SK-N-SH (cell line): Measurements from ENCODE around the gene PCYT2. TPM values are rescaled to one million over a fixed set of nuclear protein-coding genes. Genes with fewer than 3 reads are reported as not detected.

Source experiments
- CTCF ChIA-PET: fragments of 300-600, 350-600 bp; formaldehyde crosslinking; extraction: SDS; loops from one replicate; lab custom pipeline; 2021; lab: Yijun Ruan, JAX
- POLR2A ChIA-PET: fragments of 350-600 bp; sonication (Branson Sonifier 250); formaldehyde crosslinking; extraction: SDS; loops from one replicate; lab custom pipeline; 2020; ENCODE audit warnings: antibody characterized with exemption, inconsistent platforms; lab: Yijun Ruan, JAX
- DNase-seq: peaks from one replicate; pipeline ENCODE4 v3.0.0; 2012
- H2AFZ ChIP-seq: fragments of 200-600 bp; sonication (generic); 2 replicates; pipeline ENCODE4 v1.8.1; 2016; ENCODE audit warnings: antibody characterized with exemption, mild to moderate bottlenecking, low read depth
- H3F3A ChIP-seq: fragments of 200-600 bp; sonication (generic); replicated peaks from 2 replicates; pipeline ENCODE3; 2016; ENCODE audit warnings: antibody characterized with exemption, mild to moderate bottlenecking; ENCODE audit not compliant: insufficient read depth
- H3K27ac ChIP-seq, 2 experiments: fragments of 200-500 bp in 1 of 2; fragments of 200-600 bp in 1 of 2; sonication (Bioruptor generic) in 1 of 2; sonication (generic), shearing (Covaris generic) in 1 of 2; 2 replicates each; pipeline versions ENCODE4 v1.5.1 to v1.6.1; 2014 to 2016; ENCODE audit warnings: low read depth in 2 of 2, inconsistent platforms in 1 of 2, low read length in 1 of 2, mild to moderate bottlenecking in 1 of 2, mixed read lengths in 1 of 2
- H3K27me3 ChIP-seq: fragments of 200-600 bp; sonication (generic), shearing (Covaris generic); 2 replicates; pipeline ENCODE4 v1.6.1; 2016; ENCODE audit warnings: mixed run types; ENCODE audit not compliant: insufficient read depth
- H3K36me3 ChIP-seq, 2 experiments: fragments of 200-500 bp in 1 of 2; fragments of 200-600 bp in 1 of 2; sonication (Bioruptor generic) in 1 of 2; sonication (generic) in 1 of 2; replicated peaks in 1 of 2; 2 replicates each; pipeline versions ENCODE3 to v1.5.1; 2014 to 2016; ENCODE audit warnings: low read length in 1 of 2, mild to moderate bottlenecking in 1 of 2; ENCODE audit not compliant: insufficient read depth in 2 of 2, control insufficient read depth in 1 of 2
- H3K4me1 ChIP-seq, 2 experiments: fragments of 200-500 bp in 1 of 2; fragments of 200-600 bp in 1 of 2; sonication (Bioruptor generic) in 1 of 2; sonication (generic), shearing (Covaris generic) in 1 of 2; 2 replicates each; pipeline versions ENCODE4 v1.5.1 to v1.6.1; 2014 to 2016; ENCODE audit warnings: low read depth in 1 of 2, low read length in 1 of 2, mixed run types in 1 of 2; ENCODE audit not compliant: insufficient read depth in 2 of 2, control insufficient read depth in 1 of 2
- H3K4me2 ChIP-seq: fragments of 200-600 bp; sonication (generic), shearing (Covaris generic); 2 replicates; pipeline ENCODE4 v1.6.1; 2017; ENCODE audit warnings: mixed run types
- H3K4me3 ChIP-seq, 2 experiments: fragments of 200-500 bp in 1 of 2; fragments of 200-600 bp in 1 of 2; sonication (Bioruptor generic) in 1 of 2; sonication (generic), shearing (Covaris generic) in 1 of 2; 2 replicates each; pipeline versions ENCODE4 v1.5.1 to v1.8.1; 2014 to 2016; ENCODE audit warnings: low read depth in 2 of 2, inconsistent platforms in 1 of 2, low read length in 1 of 2, mild to moderate bottlenecking in 1 of 2, mixed read lengths in 1 of 2, moderate library complexity in 1 of 2
- H3K79me2 ChIP-seq: fragments of 200-600 bp; sonication (generic); 2 replicates; pipeline ENCODE4 v1.8.1; 2017; ENCODE audit warnings: mild to moderate bottlenecking; ENCODE audit not compliant: insufficient read depth
- H3K9ac ChIP-seq: fragments of 200-600 bp; sonication (generic); 2 replicates; pipeline ENCODE4 v1.6.1; 2017; ENCODE audit warnings: mixed run types
- H3K9me2 ChIP-seq: fragments of 200-600 bp; sonication (generic); 2 replicates; pipeline ENCODE4 v1.6.1; 2017; ENCODE audit warnings: mixed run types
- H3K9me3 ChIP-seq: fragments of 200-600 bp; sonication (generic); 2 replicates; pipeline ENCODE4 v1.6.1; 2017; ENCODE audit warnings: mixed run types, mild to moderate bottlenecking, moderate library complexity
- H4K20me1 ChIP-seq: fragments of 200-600 bp; sonication (generic); 2 replicates; pipeline ENCODE4 v1.6.1; 2017; ENCODE audit warnings: mild to moderate bottlenecking, mixed run types; ENCODE audit not compliant: insufficient read depth
- CHD2 ChIP-seq: fragments of 150-350 bp; IDR thresholded peaks from 2 replicates; pipeline ENCODE4 v1.6.1; 2018; ENCODE audit warnings: low read length; ENCODE audit not compliant: partially characterized antibody
- CTCF ChIP-seq: fragments of 200-600 bp; sonication (generic); IDR thresholded peaks from 2 replicates; pipeline ENCODE4 v1.6.1; 2017; ENCODE audit warnings: antibody characterized with exemption, mild to moderate bottlenecking, moderate library complexity
- EP300 ChIP-seq, 2 experiments: IDR thresholded peaks; 2 replicates each; pipeline versions ENCODE4 v1.4.0 to v1.6.1; 2012; ENCODE audit warnings: borderline replicate concordance in 1 of 2, low read depth in 1 of 2, low read length in 1 of 2
- FOSL2 ChIP-seq: IDR thresholded peaks from 2 replicates; pipeline ENCODE4 v1.4.0; 2012; ENCODE audit warnings: low read depth, mild to moderate bottlenecking, moderate library complexity, borderline replicate concordance
- FOXJ3 ChIP-seq: sonication (generic); formaldehyde crosslinking; IDR thresholded peaks from 2 replicates; pipeline ENCODE4 v1.5.1; 2020; ENCODE audit warnings: mild to moderate bottlenecking, missing genetic modification reagents
- GABPA ChIP-seq: IDR thresholded peaks from 2 replicates; pipeline ENCODE4 v1.4.0; 2012; ENCODE audit warnings: low read depth, mild to moderate bottlenecking
- IRF3 ChIP-seq: fragments of 150-350 bp; IDR thresholded peaks from 2 replicates; pipeline ENCODE4 v1.6.1; 2016; ENCODE audit warnings: mild to moderate bottlenecking, low read depth, low read length
- MAX ChIP-seq: IDR thresholded peaks from 2 replicates; pipeline ENCODE4 v1.4.0; 2012; ENCODE audit warnings: low read depth
- MXI1 ChIP-seq: IDR thresholded peaks from 2 replicates; pipeline ENCODE4 v1.6.1; 2012; ENCODE audit warnings: mild to moderate bottlenecking, low read depth, low read length, improper control_type of control experiment
- NRF1 ChIP-seq: IDR thresholded peaks from 2 replicates; pipeline ENCODE4 v1.6.1; 2012; ENCODE audit warnings: low read depth, mild to moderate bottlenecking, low read length
- PBX3 ChIP-seq: IDR thresholded peaks from 2 replicates; pipeline ENCODE4; 2012
- POLR2AphosphoS5 ChIP-seq: IDR thresholded peaks from 2 replicates; pipeline ENCODE4 v1.6.1; 2012; ENCODE audit warnings: low read depth, low read length
- RAD21 ChIP-seq: IDR thresholded peaks from 2 replicates; pipeline ENCODE4 v1.6.1; 2012; ENCODE audit warnings: mild to moderate bottlenecking, low read length
- RFX5 ChIP-seq: IDR thresholded peaks from 2 replicates; pipeline ENCODE4 v1.6.1; 2012; ENCODE audit warnings: mild to moderate bottlenecking, improper control_type of control experiment, low read length
- RXRA ChIP-seq: IDR thresholded peaks from 2 replicates; pipeline ENCODE4 v1.4.0; 2012; ENCODE audit warnings: low read depth, mild to moderate bottlenecking, borderline replicate concordance
- TAF1 ChIP-seq: IDR thresholded peaks from 2 replicates; pipeline ENCODE4 v1.6.1; 2012; ENCODE audit warnings: low read depth, mild to moderate bottlenecking, low read length, moderate library complexity, borderline replicate concordance
- TCF12 ChIP-seq: IDR thresholded peaks from 2 replicates; pipeline ENCODE4 v1.4.0; 2012
- TEAD4 ChIP-seq: IDR thresholded peaks from 2 replicates; pipeline ENCODE4 v1.4.0; 2012; ENCODE audit warnings: mild to moderate bottlenecking, borderline replicate concordance; ENCODE audit not compliant: insufficient read depth
- USF2 ChIP-seq: fragments of 150-350 bp; IDR thresholded peaks from 2 replicates; pipeline ENCODE4 v1.6.1; 2017; ENCODE audit warnings: antibody characterized with exemption, low read length, low read depth, borderline replicate concordance
- WGBS: methylation state at CpG from one replicate; pipeline ENCODE4 v1.1.6; 2017; ENCODE audit warnings: low lambda C conversion rate; 5-methylcytosine and 5-hydroxymethylcytosine counted together
- polyA plus RNA-seq, 3 experiments: library from polyadenylated mRNA; depleted of rRNA; stranded (reverse); fragments of >200 nt; gene quantifications; 2 replicates each; pipeline ENCODE4 v1.2.3, GENCODE V29; 2012

Gene PCYT2
- polyA plus RNA-seq, 1 of the 3 experiments (the other 2 are of a cell fraction), result 46.2 TPM

- no peaks in the 10 kb centered on the region for H3K9me2 ChIP-seq
- H3K79me2 ChIP-seq, result peaks cover 63% of the 10 kb centered on the region
- no peaks in the 10 kb centered on the region for H3K27me3 ChIP-seq
- peaks cover 12 to 14% of the 10 kb centered on the region in 2 experiments for H3K4me1 ChIP-seq
- peak overlapping the region in 1 of 2 experiments; percentile 16; a peak in 1 of 4 replicates for H3K27ac ChIP-seq
- peak; percentile 21 for DNase-seq
- ChIA-PET CTCF (interaction anchor here (0.7 to 5.7 kb wide), 3 partner anchors 15 to 151 kb away, joined by 3 to 54 read pairs (median 3); partner anchors contain the start of genes ARHGDIA and MAFG), POLR2A (interaction anchor here (1.0 to 1.5 kb wide), 3 partner anchors 11 to 20 kb away, joined by 3 to 5 read pairs (median 4); no protein-coding TSS in a partner anchor)
- no peak overlapping the region for H2AFZ ChIP-seq
- H3K36me3 ChIP-seq, result peaks cover 59 to 67% of the 10 kb centered on the region in 2 experiments
- 59% methylated on average over 11 of the region's 11 CpGs for WGBS
- H3K4me2 ChIP-seq, result peak overlapping the region; percentile 3; the same call in 1 of the 2 replicates
- TF ChIP-seq MXI1, result no peak
- peak; percentile 71 for TF ChIP-seq PBX3
- TF ChIP-seq FOSL2, result peak; percentile 52; the same call in 1 of the 2 replicates
- no peak for TF ChIP-seq TAF1
- TF ChIP-seq RFX5, result no peak
- 0 out of 2 replicates have a peak, but pooled peaks have one; percentile 19 for TF ChIP-seq MAX
- TF ChIP-seq TCF12, result peak; percentile 40; the same call in 1 of the 2 replicates
- no peak overlapping the region for H3K9ac ChIP-seq
- peaks cover 23% of the 10 kb centered on the region; the same call in 1 of the 2 replicates for H4K20me1 ChIP-seq
- H3K4me3 ChIP-seq, result no peak overlapping the region
- H3F3A ChIP-seq, result peaks cover 26% of the 10 kb centered on the region
- H3K9me3 ChIP-seq, result no peaks in the 10 kb centered on the region
Observed at GRCh38 chr17:81885869-81886548, 25.2 kb downstream of the PCYT2 start.

GRCh38 chr17:81885454-81885853 lies 25.7 kb downstream of the PCYT2 start:
- CTCF ChIA-PET, result interaction anchor here (1.3 to 5.7 kb wide), 2 partner anchors 14 to 145 kb away, joined by 3 to 54 read pairs; partner anchors contain the start of gene ARHGDIA
- peaks cover 58% of the 10 kb centered on the region for H3K79me2 ChIP-seq

More at GRCh38 chr17:81885454-81885853, 25.7 kb downstream of the PCYT2 start:
- Histone ChIP-seq H3K4me2 (no peak overlapping the region), H3K9me3 (no peaks in the 10 kb centered on the region), H3K27me3 (no peaks in the 10 kb centered on the region), H3F3A (peaks cover 31% of the 10 kb centered on the region), H4K20me1 (peaks cover 23% of the 10 kb centered on the region; the same call in 1 of the 2 replicates), H2AFZ (no peak overlapping the region), H3K4me3 (no peak overlapping the region), H3K4me1 (peaks cover 11 to 14% of the 10 kb centered on the region in 2 experiments), H3K27ac (peak overlapping the region in 1 of 2 experiments; percentile 16; a peak in 1 of 4 replicates), H3K36me3 (peaks cover 61 to 70% of the 10 kb centered on the region in 2 experiments), H3K9ac (no peak overlapping the region), H3K9me2 (no peaks in the 10 kb centered on the region)
- peak; percentile 23 for DNase-seq
- WGBS, result 92% methylated on average over 10 of the region's 10 CpGs
- POLR2A ChIA-PET, result interaction anchor here (1.5 kb wide), 1 partner anchor 20 kb away, joined by 5 read pairs; no protein-coding TSS in a partner anchor
- no peak for TF ChIP-seq USF2
- no peak for TF ChIP-seq IRF3
- TF ChIP-seq NRF1, result no peak
- no peak for TF ChIP-seq POLR2AphosphoS5
- no peak for TF ChIP-seq PBX3
- no peak for TF ChIP-seq RFX5
- no peak for TF ChIP-seq RAD21
- no peak for TF ChIP-seq CHD2
- no peak for TF ChIP-seq GABPA
- no peak for TF ChIP-seq CTCF
- TF ChIP-seq TEAD4, result no peak
- TF ChIP-seq EP300 (IDR thresholded peaks at IDR 0.05; ENCODE audit: borderline replicate concordance in 1 of 2, low read depth in 1 of 2, low read length in 1 of 2), result no peak
- TF ChIP-seq FOXJ3 (CRISPR knock-in tag), result no peak
- TF ChIP-seq RXRA, result no peak
